Esophagus squamous epithelium (tissue), 5 donors: ENCODE measurements around the gene STARD6. TPM values are rescaled to one million over a fixed set of nuclear protein-coding genes. Genes with fewer than 3 reads are reported as not detected.

Experiments used
- DNase-seq: peaks from one replicate; lab custom pipeline; 2025; lab: John Stamatoyannopoulos, UW
- H3K27ac ChIP-seq, 4 donors: fragments of 200-600 bp; sonication (generic); one replicate each; pipeline ENCODE4 v1.5.1; 2016 to 2019; ENCODE audit warnings: mild to moderate bottlenecking in 1 of 4
- H3K27me3 ChIP-seq, 4 donors: fragments of 200-600 bp; sonication (generic); 1 replicate in 3 of 4; 2 replicates in 1 of 4; pipeline versions ENCODE4 v1.5.1 to v1.6.0; 2017 to 2021; ENCODE audit warnings: antibody characterized with exemption in 1 of 4
- H3K36me3 ChIP-seq, 3 donors: fragments of 200-600 bp; sonication (generic); one replicate each; pipeline ENCODE4 v1.5.1; 2016 to 2019
- H3K4me1 ChIP-seq, 3 donors: fragments of 200-600 bp; sonication (generic); one replicate each; pipeline ENCODE4 v1.5.1; 2017 to 2019
- H3K4me3 ChIP-seq, 4 donors: fragments of 200-600 bp; sonication (generic); 1 replicate in 3 of 4; 2 replicates in 1 of 4; pipeline ENCODE4 v1.5.1; 2016 to 2019; ENCODE audit warnings: mild to moderate bottlenecking in 2 of 4, moderate library complexity in 1 of 4
- H3K9me3 ChIP-seq, 3 donors: fragments of 200-600 bp; sonication (generic); one replicate each; pipeline ENCODE4 v1.5.1; 2016 to 2019
- POLR2A ChIP-seq, 4 donors: fragments of 450-650 bp; IDR thresholded peaks; one replicate each; pipeline ENCODE4 v1.6.1; 2017; ENCODE audit warnings: antibody characterized with exemption in 4 of 4, mild to moderate bottlenecking in 4 of 4, moderate library complexity in 3 of 4
- WGBS, 2 donors: methylation state at CpG; one replicate each; pipeline ENCODE4 v1.1.5; 2018; 5-methylcytosine and 5-hydroxymethylcytosine counted together
- intact Hi-C: fragments of 100-400 bp; cut with DNase I; formaldehyde crosslinking; loops from one replicate; pipeline ENCODE4 v1.15.0; 2022
- total RNA-seq, 4 donors: library from RNA; depleted of rRNA; stranded (reverse); fragments of >200 nt; gene quantifications; one replicate each; pipeline ENCODE4 v1.1.0, GENCODE V29; 2016
- TF ChIP-seq, protein P1 (sequence below), 6 experiments: fragments of 450-650 bp in 4 of 6; fragments of 200-600 bp in 2 of 6; sonication (generic) in 2 of 6; IDR thresholded peaks; one replicate each; pipeline ENCODE4 v1.5.1; 2016 to 2019; ENCODE audit warnings: antibody characterized with exemption in 6 of 6, mild to moderate bottlenecking in 4 of 6, moderate library complexity in 4 of 6
- donor health status: DM: yes; HTN: yes; CAD: no.

The STARD6 gene
- total RNA-seq, 4 donors from 2014 or later: not detected

DNA sequence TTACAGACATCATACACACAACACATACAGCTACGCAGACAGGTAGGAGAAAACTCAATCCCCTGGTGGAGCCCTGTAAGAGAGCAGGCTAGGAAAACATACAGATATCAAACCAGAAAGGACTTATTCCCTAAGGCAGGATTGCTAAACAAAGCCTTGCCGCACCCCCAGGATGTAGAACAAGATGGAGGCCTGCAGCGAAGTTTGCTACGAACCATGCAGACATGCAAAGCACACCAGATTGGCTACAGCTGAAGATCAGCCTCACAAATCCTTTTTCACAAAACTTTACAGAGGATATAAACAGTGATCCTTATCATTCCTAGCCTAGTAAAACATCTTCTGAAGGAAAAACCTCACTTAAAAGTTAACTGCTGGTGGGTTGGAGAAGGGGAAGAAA, 28.4 kb upstream of the STARD6 start:
- Histone ChIP-seq H3K27ac (no peak overlapping the region), H3K4me1 (no peaks in the 10 kb centered on the region), H3K9me3 (no peaks in the 10 kb centered on the region), H3K27me3 (peaks cover 0 to 9% (median 0%) of the 10 kb centered on the region in 4 donors), H3K4me3 (no peak overlapping the region), H3K36me3 (no peaks in the 10 kb centered on the region)
- WGBS, 2 donors: 78 to 80% methylated on average over 4 of the region's 4 CpGs
- TF ChIP-seq, protein P1, sequence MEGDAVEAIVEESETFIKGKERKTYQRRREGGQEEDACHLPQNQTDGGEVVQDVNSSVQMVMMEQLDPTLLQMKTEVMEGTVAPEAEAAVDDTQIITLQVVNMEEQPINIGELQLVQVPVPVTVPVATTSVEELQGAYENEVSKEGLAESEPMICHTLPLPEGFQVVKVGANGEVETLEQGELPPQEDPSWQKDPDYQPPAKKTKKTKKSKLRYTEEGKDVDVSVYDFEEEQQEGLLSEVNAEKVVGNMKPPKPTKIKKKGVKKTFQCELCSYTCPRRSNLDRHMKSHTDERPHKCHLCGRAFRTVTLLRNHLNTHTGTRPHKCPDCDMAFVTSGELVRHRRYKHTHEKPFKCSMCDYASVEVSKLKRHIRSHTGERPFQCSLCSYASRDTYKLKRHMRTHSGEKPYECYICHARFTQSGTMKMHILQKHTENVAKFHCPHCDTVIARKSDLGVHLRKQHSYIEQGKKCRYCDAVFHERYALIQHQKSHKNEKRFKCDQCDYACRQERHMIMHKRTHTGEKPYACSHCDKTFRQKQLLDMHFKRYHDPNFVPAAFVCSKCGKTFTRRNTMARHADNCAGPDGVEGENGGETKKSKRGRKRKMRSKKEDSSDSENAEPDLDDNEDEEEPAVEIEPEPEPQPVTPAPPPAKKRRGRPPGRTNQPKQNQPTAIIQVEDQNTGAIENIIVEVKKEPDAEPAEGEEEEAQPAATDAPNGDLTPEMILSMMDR (IDR thresholded peaks at IDR 0.05): no peak
- TF ChIP-seq POLR2A (IDR thresholded peaks at IDR 0.05): no peak
- DNase-seq: no peak
- intact Hi-C loops: no loop called here

DNA sequence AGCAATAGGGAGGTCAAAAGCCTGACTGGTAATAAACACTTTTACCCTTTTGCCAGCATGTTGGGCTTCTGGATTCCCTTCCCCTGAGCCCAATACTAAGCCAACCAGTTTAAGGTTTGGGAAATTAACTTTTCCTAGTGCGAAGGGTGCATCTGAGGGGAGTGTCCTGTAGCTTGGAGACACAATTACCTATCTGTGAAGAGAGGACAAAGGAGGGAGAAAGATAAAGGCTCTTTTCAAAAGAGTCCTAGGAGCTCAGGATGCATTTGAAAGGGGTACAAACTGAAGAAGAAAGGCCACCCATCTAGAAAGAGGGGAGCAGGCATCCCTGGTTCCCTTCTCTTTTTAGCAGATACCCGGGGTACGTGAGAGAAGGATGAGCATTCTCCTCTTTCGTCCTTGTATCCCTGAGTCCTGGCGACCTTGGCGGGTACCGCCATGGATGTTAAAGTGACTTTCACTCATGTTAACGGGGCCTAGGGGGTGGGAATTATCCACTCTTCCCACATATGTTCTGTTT, 25.1 kb upstream of the STARD6 start:
- Histone ChIP-seq H3K36me3 (no peaks in the 10 kb centered on the region), H3K27ac (no peak overlapping the region), H3K4me3 (no peak overlapping the region), H3K27me3 (peaks cover 0 to 9% (median 0%) of the 10 kb centered on the region in 4 donors), H3K9me3 (no peaks in the 10 kb centered on the region), H3K4me1 (no peaks in the 10 kb centered on the region)
- no peak for TF ChIP-seq POLR2A (IDR thresholded peaks at IDR 0.05)
- TF ChIP-seq, protein P1 (IDR thresholded peaks at IDR 0.05): no peak
- 82 to 89% methylated on average over 8 of the region's 8 CpGs for WGBS, 2 donors
- no peak for DNase-seq
- intact Hi-C loops: no loop called here

DNA sequence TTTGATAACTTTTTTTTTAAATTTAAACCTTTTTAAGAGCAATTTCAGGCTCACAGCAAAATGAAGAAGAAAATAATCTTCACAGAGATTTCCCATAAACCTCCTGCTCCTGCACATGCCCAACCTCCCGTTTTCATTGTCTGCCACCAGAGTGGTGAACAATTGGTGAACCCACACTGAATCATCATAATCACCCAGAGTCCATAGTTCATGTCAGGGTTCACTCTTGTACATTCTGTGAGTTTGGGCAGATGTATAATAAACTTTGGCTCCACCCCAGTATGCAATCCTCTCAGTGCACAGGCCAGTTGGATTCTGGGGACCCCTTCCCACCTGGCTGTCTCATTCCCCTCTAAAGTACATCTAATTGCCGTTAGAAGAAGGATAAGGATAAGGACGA, 24.4 kb upstream of the STARD6 start:
- no peak overlapping the region for H3K27ac ChIP-seq
- intact Hi-C loops: no loop called here
- no peaks in the 10 kb centered on the region for H3K9me3 ChIP-seq
- no peak for DNase-seq
- no peak overlapping the region for H3K4me3 ChIP-seq
- TF ChIP-seq, protein P1 (IDR thresholded peaks at IDR 0.05): no peak
- no peak for TF ChIP-seq POLR2A (IDR thresholded peaks at IDR 0.05)
- peaks cover 0 to 2% (median 0%) of the 10 kb centered on the region in 4 donors for H3K27me3 ChIP-seq
- H3K36me3 ChIP-seq: no peaks in the 10 kb centered on the region
- H3K4me1 ChIP-seq: no peaks in the 10 kb centered on the region
- 95 to 98% methylated on average over 3 of the region's 3 CpGs for WGBS, 2 donors

DNA sequence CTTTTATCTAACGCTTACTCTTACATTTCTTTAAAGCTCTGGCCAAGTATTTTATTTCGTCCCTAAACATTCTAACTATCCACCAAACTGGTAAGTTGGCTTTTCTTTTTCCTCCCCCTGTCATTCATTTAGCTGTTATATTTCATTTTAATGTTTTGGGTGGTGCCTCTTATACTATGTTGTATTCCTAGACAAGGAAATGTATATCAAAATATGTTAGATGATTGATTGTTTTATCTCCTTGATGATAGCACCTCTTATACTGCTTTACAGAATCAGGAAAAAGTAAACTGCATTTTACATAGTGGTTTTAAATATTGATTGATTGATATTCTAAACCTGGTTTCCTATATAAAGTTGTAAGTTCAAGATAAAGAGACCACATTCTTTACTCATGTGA, 24.0 kb upstream of the STARD6 start:
- Histone ChIP-seq H3K36me3 (no peaks in the 10 kb centered on the region), H3K27ac (no peak overlapping the region), H3K4me3 (no peak overlapping the region), H3K4me1 (no peaks in the 10 kb centered on the region), H3K27me3 (no peaks in the 10 kb centered on the region), H3K9me3 (no peaks in the 10 kb centered on the region)
- intact Hi-C loops: no loop called here
- no peak for DNase-seq
- WGBS, 2 donors: 62 to 81% methylated on average over 2 of the region's 2 CpGs
- TF ChIP-seq, protein P1 (IDR thresholded peaks at IDR 0.05): no peak
- no peak for TF ChIP-seq POLR2A (IDR thresholded peaks at IDR 0.05)

DNA sequence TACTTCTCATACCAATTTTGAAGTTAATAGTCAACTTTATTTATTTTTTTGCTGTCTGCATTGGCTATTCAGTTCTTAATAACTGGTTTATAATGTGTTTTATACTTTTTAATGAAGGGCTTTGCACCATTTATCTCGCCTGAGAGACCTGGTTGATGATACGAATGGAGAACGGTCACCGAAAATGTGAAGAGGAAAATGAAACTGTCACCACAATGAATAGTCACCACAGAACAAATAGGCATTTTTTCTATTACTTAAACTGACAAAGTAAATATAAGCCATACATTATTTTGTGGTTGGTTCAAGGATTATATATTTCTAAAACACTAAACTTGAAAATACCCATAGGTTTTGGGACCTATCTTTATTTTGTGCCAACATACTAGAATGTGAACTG, 20.4 kb upstream of the STARD6 start:
- no peak overlapping the region for H3K27ac ChIP-seq
- H3K27me3 ChIP-seq: no peaks in the 10 kb centered on the region
- H3K4me3 ChIP-seq: no peak overlapping the region
- DNase-seq: no peak
- intact Hi-C loops: no loop called here
- no peak for TF ChIP-seq POLR2A (IDR thresholded peaks at IDR 0.05)
- TF ChIP-seq, protein P1 (IDR thresholded peaks at IDR 0.05): no peak
- H3K36me3 ChIP-seq: peaks cover 0 to 3% (median 0%) of the 10 kb centered on the region in 3 donors
- no peaks in the 10 kb centered on the region for H3K4me1 ChIP-seq
- WGBS, 2 donors: 77 to 87% methylated on average over 4 of the region's 4 CpGs
- no peaks in the 10 kb centered on the region for H3K9me3 ChIP-seq
